Ureter (tissue), 1 donor: ENCODE measurements around the gene TMEM59L. TPM values are rescaled to one million over a fixed set of nuclear protein-coding genes. Genes with fewer than 3 reads are reported as not detected.
"Not testable (repeated sequence)": the region's sequence is repeated elsewhere in the genome, so short reads cannot be mapped to it uniquely, and the experiment has no call there.

ENCODE experiments used
- DNase-seq: peaks from one replicate; pipeline ENCODE4 v3.0.0-alpha.2; 2020; ENCODE audit warnings: low spot score
- total RNA-seq: library from RNA; stranded (reverse); gene quantifications from one replicate; pipeline ENCODE4 v1.2.4, GENCODE V29; 2023
- donor health status: DM: yes; HTN: yes; CAD: no.

Gene TMEM59L
- 1.3 TPM for total RNA-seq

- no peak for DNase-seq
These were observed at the start of gene TMEM59L for GRCh38 chr19:18612772-18613588. TSS of gene TMEM59L (plus strand) at chr19:18612870. CDS start at chr19:18612959, 89 bp downstream.

- no peak for DNase-seq
These were observed 45.7 kb upstream of the TMEM59L start for GRCh38 chr19:18566953-18567352.

DNA sequence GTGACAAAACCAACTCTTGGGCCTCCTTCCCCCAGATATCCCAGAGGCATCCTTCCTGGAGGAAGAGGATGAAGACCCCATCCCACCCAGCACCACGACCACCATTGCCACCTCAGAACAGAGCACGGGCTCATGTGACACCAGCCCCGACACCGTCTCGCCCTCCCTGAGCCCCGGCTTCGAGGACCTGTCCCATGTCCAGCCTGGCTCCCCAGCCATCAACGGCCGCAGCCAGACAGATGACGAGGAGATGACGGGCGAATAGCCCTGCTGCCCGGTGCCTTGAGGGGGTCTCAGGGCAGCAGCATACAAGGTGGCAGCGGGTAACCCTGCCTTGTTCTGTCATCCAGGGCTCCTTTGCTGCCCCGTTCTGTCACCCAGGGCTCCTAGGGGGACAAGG is 44.3 kb upstream of the TMEM59L start:
- no peak for DNase-seq

- peak; percentile 98 for DNase-seq
These were observed 40.9 kb upstream of the TMEM59L start, which contains the start of gene UBA52 for GRCh38 chr19:18571564-18572344. TSS of gene UBA52 (plus strand) at chr19:18571857. CDS start at chr19:18573301, 1,444 bp downstream.

DNA sequence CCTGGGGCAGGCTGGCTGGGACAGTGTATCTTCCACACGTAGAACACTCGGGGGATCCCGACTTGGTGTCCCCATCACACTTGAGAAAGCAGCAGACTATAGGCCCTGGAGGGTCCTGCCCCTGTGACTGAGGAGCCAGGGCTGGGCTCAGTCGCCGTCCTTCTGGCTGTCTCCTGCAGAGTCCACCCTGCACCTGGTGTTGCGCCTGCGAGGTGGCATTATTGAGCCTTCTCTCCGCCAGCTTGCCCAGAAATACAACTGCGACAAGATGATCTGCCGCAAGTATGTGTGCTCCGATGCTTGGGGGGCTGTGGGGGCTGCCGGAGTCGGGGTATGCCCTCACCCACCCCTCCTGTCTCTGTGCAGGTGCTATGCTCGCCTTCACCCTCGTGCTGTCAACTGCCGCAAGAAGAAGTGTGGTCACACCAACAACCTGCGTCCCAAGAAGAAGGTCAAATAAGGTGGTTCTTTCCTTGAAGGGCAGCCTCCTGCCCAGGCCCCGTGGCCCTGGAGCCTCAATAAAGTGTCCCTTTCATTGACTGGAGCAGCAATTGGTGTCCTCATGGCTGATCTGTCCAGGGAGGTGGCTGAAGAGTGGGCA is 37.9 kb upstream of the TMEM59L start:
- no peak for DNase-seq

- DNase-seq, result no peak
These were observed 36.3 kb upstream of the TMEM59L start for GRCh38 chr19:18576383-18576782.

- DNase-seq, result no peak
These were observed 35.2 kb upstream of the TMEM59L start for GRCh38 chr19:18577365-18577914.

DNA sequence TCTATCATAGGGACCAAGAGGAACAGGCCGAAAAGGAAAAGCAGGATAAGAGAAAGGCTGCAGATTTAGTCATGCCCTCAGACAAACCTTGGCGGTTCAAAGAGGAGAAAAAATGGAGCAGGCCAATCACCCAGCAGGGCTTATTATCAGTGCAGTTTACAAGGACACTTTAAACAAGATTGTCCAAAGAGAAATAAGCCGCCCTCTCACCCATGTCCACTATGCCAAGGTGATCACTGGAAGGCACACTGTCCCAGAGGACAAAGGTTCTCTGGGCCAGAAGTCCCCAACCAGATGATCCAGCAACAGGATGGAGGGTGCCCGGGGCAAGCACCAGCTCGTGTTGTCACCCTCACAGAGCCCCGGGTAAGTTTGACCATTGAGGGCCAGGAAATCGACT is 32.4 kb upstream of the TMEM59L start:
- DNase-seq, result no peak

DNA sequence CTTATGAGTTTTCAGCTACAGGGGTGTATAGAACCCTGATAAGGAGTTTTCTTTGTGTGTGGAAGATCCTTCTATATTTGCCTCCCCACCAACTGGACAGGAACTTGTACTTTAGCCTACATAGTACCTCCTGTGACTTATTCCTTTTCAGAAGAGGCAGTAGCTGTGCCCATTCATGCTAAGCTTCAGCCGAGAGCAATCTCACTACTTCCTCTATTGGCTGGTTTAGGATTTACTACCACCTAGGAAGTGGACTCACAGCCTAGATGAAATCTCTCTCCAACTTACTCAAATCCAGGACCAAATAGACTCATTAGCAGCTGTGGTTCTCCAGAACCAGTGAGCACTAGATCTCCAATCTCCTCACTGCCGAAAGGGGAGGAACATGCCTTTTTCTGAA is 26.4 kb upstream of the TMEM59L start:
- no peak for DNase-seq

DNA sequence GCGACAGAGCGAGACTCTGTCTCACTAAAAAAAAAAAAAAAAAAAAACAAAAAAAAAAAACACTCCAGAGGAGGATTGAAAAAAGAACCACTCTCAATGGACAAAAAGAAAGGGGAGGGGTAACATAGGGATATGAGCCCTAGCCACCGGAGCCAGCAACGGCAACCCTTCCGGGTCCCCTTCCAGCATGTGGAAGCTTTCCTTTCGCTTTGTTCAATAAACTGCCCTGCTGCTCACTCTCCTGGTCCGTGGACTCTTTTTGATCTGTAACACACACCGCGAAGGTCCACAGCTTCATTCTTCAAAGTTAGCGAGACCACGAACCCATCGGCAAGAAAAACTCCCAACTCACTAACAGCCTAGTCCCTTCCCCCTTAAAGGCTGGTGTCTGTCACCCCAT is 25.1 kb upstream of the TMEM59L start:
- no peak for DNase-seq

DNA sequence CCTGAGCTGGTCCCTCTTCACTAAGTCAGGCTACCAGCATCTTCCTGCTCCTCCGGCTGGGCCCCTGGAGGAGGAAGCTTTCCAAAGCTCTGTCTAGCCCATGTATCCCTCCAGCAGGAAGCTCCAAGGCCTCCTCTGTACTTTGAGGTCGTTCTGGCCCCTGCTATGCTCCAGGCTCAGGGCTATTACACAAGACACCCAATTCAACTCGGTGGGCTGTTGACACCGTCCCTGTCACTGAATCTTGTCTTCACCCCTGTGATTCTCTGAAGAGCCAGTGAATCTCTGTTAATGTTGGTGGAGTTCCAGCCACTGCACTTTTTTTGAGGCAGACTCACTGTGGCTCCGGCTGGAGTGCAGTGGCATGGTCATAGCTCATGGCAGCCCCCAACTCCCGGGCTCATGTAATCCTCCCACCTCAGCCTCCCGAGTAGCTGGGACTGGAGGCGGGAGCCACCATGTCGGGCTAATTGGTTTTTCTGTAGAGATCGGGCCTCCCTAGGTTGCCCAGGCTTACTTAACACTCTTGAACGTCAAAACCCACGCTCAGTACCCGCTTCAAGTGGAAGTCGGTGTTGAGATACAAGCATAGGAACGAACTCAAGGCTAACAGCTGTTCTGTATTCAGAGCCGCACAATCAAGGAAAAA is 24.6 kb upstream of the TMEM59L start:
- DNase-seq, result no peak

DNA sequence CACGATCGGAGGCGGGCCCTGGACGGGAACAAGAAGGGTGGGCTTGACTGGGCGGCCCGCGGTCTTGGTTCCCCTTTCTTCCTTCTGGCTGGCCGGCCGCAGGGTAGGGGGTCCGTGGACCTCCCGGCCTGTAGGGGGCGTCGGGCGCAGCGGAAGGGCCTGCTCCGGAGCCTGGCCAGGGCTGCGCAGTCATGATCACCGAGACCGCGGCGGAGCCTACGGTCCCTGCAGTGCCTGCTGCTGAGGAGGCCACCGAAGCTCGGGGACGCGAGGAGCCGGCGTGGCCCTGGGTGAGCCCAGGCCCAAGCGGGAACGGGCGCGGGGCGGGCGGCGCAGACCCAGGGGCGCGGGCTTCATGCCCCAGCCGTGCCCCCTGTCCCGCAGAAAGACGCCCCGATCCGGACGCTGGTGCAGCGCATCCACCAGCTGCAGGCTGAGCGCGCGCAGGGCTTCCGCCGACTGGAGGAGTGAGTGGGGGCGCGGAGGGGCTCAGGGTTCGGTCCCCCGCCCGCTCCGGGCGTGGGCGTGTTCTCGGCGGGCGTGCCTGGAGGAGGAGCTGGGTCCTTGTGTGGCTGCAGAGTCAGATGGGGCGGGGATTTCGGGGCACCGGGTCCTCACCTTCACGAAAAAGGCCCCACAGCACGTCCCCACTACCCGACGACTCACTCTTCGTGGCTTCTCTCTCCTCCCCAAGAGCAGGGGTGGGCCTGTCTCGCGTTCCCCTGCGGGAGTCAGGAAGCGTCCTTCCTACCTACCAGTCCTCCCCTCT is 23.9 kb upstream of the TMEM59L start, which contains the start of gene REX1BD:
Gene REX1BD, plus strand, starts transcription at position 188 of the 769 bp plus-strand sequence. Its CDS starts 4 bp downstream, at position 192.
- DNase-seq, result peak; percentile 83

GRCh38 chr19:18589380-18590272 is 23.0 kb upstream of the TMEM59L start:
- peak; percentile 71 for DNase-seq

DNA sequence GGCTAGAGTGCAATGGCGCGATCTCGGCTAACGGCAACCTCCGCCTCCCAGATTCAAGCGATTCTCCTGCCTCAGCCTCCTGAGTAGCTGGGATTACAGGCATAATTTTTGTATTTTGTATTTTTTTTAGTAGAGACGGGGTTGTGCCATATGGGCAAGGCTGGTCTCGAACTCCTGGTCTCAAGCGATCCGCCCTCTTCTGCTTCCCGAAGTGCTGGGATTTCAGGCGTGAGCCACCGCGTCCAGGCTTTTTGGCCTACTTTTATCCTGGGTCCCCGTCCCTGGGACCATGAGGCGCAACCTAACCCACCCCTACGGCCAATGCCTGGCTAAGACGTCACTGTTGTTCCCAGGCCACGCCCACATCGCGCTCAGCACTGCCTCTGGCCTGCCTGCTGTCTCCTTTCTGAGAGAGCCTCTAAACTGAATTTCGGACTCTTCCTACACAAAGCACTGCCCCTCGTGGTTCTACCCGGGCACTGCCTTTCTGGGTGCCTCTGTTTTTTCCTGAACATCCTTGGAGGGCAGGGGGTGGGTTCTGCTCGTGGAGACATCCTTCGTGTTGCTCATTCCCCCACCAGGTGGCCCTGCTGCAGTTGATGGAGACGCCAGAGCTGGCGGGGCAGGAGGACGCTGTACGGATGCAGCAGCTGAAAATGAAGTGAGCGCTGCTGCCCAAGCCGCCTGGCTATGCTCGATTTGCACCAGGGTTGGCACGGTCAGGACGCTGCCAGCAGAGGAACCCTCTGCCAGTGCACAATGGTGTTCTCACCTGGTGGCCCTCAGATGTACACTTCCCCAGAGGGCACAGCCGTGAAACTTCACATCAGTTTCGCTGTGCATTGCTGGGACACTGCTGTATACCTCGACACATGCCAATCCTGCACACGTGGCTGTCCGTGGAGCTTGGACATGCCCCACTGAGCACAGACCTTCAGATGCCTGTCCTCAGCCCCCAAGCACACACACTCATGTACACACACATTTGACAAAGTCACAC is 22.1 kb upstream of the TMEM59L start:
- no peak for DNase-seq

- DNase-seq, result no peak
These were observed 20.8 kb upstream of the TMEM59L start for GRCh38 chr19:18591735-18592385.

DNA sequence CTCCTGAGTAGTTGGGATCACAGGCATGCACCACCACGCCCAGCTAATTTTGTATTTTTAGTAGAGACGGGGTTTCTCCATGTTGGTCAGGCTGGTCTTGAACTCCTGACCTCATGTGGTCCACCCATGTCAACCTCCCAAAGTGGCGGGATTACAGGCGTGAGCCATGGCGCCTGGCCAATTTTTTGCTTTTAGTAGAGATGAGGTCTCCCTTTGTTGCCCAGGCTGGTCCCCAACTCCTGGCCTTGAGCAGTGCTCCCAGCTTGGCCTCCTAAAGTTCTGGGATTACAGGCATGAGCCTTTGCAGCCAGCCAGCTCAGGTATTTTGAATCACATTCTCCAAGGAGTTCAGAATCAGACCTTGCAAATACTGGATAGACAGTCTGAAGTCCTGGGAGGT is 19.9 kb upstream of the TMEM59L start:
- DNase-seq, result not testable (repeated sequence)

- no peak for DNase-seq
These were observed 19.1 kb upstream of the TMEM59L start for GRCh38 chr19:18593367-18594095.
